Sigmoid colon (tissue), 4 donors: ENCODE data around the gene PCNX1.

Experiments used
- CTCF ChIP-seq, 4 experiments: fragments of 450-650 bp in 3 of 4; fragments of 200-600 bp in 1 of 4; IDR thresholded peaks; one replicate each; pipeline ENCODE4 v1.5.1; 2016 to 2019; ENCODE audit warnings: antibody characterized with exemption in 4 of 4, mild to moderate bottlenecking in 3 of 4, moderate library complexity in 2 of 4
- EP300 ChIP-seq, 4 donors: sonication (generic); formaldehyde crosslinking; IDR thresholded peaks; one replicate each; pipeline ENCODE4 v1.6.1; 2017; ENCODE audit warnings: antibody characterized with exemption in 4 of 4
- POLR2A ChIP-seq, 2 donors: fragments of 450-650 bp; IDR thresholded peaks; one replicate each; pipeline ENCODE4 v1.6.1; 2016; ENCODE audit warnings: antibody characterized with exemption in 2 of 2, mild to moderate bottlenecking in 2 of 2, moderate library complexity in 2 of 2
- POLR2AphosphoS5 ChIP-seq, 4 donors: sonication (generic); formaldehyde crosslinking; IDR thresholded peaks; one replicate each; pipeline ENCODE4 v1.6.1; 2017; ENCODE audit warnings: antibody characterized with exemption in 4 of 4

- peak in 1 of 4 experiments; percentile 16 for TF ChIP-seq CTCF (IDR thresholded peaks at IDR 0.05)
- TF ChIP-seq EP300 (IDR thresholded peaks at IDR 0.05) = no peak
- TF ChIP-seq POLR2AphosphoS5 (IDR thresholded peaks at IDR 0.05) = no peak
- no peak for TF ChIP-seq POLR2A (IDR thresholded peaks at IDR 0.05)
These were observed 232.2 kb downstream of the PCNX1 start for GRCh38 chr14:71139294-71139946.
